ENCODE data around the gene PSTPIP1.

GRCh38 chr15:77012117-77012712, 17.3 kb downstream of the PSTPIP1 start:
- TF ChIP-seq CTCF (IDR thresholded peaks at IDR 0.05) (no peak), POLR2A (IDR thresholded peaks at IDR 0.05) (no peak)

Data from lower leg skin (tissue), 3 donors.